Fibroblast of pulmonary artery (primary cell): ENCODE results near the gene HSD17B12.

Experiments
- DNase-seq: peaks from one replicate; pipeline ENCODE4 v3.0.0-alpha.2; 2010; ENCODE audit warnings: low read depth
- H3K4me3 ChIP-seq: replicated peaks from 2 replicates; pipeline ENCODE4 v1.5.1; 2011; ENCODE audit warnings: low read depth, mild to moderate bottlenecking, control low read depth, low read length, moderate library complexity
- CTCF ChIP-seq: IDR thresholded peaks from 2 replicates; pipeline ENCODE4 v1.5.1; 2011; ENCODE audit warnings: mild to moderate bottlenecking, control low read depth, low read length, inconsistent platforms; ENCODE audit errors: missing control alignments

The HSD17B12 gene

GRCh38 chr11:43899094-43899493, 218.6 kb downstream of the HSD17B12 start:
- no peak for TF ChIP-seq CTCF
- no peak overlapping the region for H3K4me3 ChIP-seq
- no peak for DNase-seq

DNA sequence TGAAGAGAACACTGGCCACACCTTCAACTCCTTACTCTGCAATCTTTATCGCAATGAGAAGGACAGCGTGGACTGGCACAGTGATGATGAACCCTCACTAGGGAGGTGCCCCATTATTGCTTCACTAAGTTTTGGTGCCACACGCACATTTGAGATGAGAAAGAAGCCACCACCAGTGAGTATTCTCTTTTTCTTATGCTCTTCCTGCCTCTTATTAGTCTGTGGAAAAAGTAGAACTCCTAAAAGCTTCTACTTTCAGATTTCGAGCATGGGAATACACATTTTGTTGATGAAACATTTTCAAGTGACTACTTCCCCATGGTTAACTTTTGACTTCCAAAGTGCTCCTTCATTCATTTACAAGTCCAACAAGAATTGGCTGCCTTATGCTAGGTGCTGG, 221.0 kb downstream of the HSD17B12 start:
- no peak for TF ChIP-seq CTCF
- DNase-seq, result no peak

GRCh38 chr11:43903078-43903477, 222.5 kb downstream of the HSD17B12 start:
- DNase-seq, result no peak
- H3K4me3 ChIP-seq, result no peak overlapping the region
- no peak for TF ChIP-seq CTCF

More for the DNA sequence above, 221.0 kb downstream of the HSD17B12 start:
- H3K4me3 ChIP-seq, result no peak overlapping the region

DNA sequence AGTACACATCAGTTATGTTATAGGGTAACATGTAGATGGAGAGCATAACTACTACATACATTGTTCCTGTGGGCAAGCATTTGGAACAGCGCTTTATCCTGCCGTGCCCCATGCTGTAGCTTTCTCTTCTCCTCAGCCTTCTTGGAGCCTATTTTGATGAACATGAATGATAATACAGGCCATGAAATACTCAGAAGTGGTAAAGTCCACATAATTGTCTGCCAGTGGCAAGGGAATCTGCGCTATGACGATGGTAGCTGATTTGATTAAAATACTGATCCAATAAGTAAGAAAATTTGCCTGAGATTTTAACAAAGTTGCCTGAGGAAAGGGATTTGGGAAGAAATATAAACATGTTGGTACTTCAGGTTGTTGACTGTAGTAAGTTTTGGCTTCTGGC, 223.4 kb downstream of the HSD17B12 start:
- TF ChIP-seq CTCF, result no peak
- H3K4me3 ChIP-seq, result no peak overlapping the region

GRCh38 chr11:43904742-43905535, 224.4 kb downstream of the HSD17B12 start:
- no peak for TF ChIP-seq CTCF
- H3K4me3 ChIP-seq, result peak overlapping the region; percentile 21
- DNase-seq, result peak; percentile 88

More for the DNA sequence above, 223.4 kb downstream of the HSD17B12 start:
- no peak for DNase-seq

DNA sequence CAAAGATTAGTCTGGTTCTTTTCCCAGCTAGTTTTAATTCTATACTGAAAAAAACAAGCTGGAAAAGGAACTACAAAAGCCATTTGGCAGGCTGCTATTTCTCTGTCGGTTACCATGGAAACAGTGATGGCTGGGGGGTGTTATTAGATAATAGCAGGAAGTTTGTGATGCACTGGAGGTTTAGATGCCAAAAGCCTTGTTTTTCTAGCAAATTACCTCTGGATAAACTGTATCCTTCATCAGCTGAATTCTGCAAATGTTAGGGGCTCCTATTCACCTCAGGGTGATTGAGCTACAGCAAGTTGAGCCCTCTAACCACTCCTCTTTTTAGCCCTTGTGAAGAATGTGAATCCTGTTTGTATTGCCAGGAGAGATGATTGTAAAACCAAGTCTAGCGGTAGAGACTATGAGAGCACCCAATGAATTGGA, 225.3 kb downstream of the HSD17B12 start:
- peak overlapping the region; percentile 21 for H3K4me3 ChIP-seq
- DNase-seq, result peak; percentile 96
- no peak for TF ChIP-seq CTCF
